HEK293 (cell line): ENCODE data around the gene ZBTB14.

ENCODE experiments used
- TCF7L2 ChIP-seq: IDR thresholded peaks from 2 replicates; pipeline ENCODE4 v1.6.1; 2011; ENCODE audit warnings: low read depth, mild to moderate bottlenecking, inconsistent platforms, low read length, moderate library complexity, borderline replicate concordance
- ZNF510 ChIP-seq: fragments of 450-650 bp; formaldehyde crosslinking; IDR thresholded peaks from 2 replicates; pipeline ENCODE4 v1.5.1; 2018; ENCODE audit warnings: mild to moderate bottlenecking, missing genetic modification characterization, missing biosample characterization; ENCODE audit not compliant: insufficient replicate concordance

DNA sequence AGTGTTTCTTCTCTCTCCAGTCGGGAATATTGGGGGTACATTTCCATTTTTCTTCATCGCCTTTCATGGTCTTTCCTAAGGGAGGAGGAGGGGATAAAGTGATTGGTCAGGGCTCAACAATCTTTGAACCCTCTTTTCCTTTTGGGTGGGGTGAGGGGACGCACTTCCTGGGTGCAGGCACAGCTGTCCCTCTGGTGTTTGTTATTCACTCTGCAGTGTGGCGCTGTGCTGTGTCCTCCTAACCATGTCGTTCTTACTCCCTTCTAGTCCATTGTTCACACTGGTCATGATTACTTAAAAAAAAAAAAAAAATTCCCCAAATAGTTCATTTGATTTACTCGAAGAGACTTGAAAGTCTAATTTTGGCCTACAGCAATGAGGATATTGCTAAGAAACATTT, 44.4 kb downstream of the ZBTB14 start:
- TF ChIP-seq TCF7L2 (no peak), ZNF510 (no peak)
